GF-D8 (cell line): ENCODE measurements around the gene IL1F10.

Source experiments
- DNase-seq: peaks from one replicate; lab custom pipeline; 2025; lab: John Stamatoyannopoulos, UW

Gene IL1F10

GRCh38 chr2:113112871-113113270 lies 45.1 kb downstream of the IL1F10 start:
- DNase-seq, result no peak

DNA sequence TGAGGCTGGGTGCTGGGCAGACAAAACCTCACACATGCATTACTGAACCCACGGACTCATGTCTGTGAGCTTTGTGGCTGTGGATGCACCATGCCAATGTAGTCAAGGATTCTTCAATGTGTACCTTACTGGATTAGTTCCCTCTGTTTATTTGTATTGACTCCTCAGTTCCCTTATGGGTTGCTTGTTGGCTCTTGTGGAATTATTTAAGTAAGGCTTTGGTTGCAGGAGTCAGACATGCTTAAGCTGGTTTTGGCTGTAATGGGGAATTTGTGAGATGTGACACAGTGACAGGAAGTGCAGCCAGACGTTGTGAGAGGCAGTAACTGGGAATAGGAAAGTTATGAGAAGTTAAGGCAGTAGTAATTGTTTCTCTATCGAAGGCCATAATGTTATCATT lies 46.0 kb downstream of the IL1F10 start:
- no peak for DNase-seq

DNA sequence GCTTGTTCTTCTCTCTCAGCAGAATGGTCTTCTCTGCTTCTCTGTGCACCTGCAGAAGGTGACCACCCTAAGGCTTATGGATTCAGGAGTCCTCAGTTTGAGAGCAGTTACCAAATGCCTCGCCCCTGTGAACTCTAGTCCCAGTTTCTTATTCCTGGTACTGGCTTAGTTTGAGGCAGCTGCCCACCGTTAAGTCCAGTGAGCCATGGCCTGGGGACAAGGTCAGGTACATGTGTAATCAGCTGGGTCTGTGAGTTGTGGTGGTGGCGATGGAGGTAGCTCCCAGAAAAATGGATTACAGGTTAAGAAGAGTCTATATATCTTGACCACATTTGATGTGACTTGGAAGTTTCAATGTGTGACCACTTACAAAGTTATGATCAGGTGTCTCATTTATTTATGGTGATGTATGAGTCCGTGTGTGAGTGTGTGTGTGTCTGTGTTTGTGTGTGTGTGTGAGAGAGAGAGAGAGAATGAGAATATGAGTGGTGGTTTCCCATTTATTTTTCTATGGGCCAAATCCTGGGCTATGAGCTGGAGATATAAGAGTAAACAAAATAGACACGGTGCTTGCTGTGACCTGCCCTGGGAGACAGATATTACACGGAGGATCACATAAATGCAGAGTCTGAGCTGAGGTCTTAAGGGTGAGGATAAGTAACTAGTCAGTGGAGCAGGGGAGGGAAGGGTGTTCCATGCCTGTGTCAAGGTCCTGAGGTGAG lies 46.6 kb downstream of the IL1F10 start:
- DNase-seq, result no peak

GRCh38 chr2:113114996-113115395 lies 47.2 kb downstream of the IL1F10 start:
- no peak for DNase-seq

DNA sequence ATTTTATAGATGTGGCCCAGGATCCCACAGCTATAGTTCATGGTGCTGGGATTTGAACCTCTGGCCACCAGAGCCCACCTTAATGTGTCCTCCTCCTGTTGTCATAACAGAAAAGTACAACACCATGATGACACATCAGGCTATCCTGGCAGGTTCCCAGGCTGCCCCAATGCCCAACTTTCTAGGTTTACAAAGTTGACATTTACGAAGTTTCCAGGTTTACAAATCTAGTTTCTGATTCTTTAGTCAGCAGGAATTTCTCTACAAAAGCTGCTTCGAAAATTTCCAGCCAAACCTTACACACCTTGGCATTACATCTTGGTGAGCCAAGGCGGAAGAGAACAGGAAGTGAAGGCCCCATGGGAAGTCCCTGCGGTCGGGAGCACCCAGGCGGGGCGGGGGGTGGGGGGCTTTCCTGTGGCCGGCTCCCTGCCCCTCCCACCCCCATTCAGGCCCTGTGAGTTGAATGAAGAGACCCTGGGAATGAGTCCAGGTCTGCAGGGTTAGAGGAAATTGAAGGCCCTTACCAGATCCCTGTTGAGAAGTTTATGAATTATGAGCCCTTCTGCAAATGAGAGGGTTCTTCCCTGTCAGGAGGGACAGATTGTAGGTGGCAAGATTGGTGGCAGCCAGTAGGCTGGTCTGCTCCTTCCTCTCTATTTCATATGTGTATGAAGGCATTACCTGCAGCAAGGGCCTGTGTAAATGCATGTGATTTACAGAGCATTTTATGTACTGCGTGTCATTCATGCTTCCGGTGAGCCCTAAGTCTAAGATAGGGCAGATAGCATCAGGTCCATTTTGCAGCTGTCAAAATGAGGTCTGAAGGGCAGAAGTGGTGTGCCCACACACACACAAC lies 48.6 kb downstream of the IL1F10 start:
- peak; percentile 24 for DNase-seq

- no peak for DNase-seq
These were observed 49.9 kb downstream of the IL1F10 start for GRCh38 chr2:113117541-113118262.

DNA sequence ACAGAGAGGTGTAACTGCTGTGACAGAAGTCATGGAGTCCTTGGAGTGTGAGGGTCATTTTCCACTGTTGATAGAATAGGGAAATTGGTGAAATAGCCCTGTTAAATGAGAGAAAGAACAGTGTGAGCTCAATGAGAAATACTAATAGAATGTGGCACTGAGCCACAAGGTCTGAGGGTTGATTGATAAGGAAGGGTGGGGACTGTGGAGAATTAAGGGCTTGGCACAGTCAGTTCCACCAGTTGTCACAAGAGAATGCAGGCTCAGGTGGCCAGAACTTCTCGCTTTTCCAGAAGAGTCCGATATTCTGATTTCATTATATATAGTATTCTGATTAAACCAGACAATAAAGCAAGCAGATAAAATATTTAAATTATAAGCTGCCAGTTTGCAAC lies 50.5 kb downstream of the IL1F10 start:
- DNase-seq, result no peak

DNA sequence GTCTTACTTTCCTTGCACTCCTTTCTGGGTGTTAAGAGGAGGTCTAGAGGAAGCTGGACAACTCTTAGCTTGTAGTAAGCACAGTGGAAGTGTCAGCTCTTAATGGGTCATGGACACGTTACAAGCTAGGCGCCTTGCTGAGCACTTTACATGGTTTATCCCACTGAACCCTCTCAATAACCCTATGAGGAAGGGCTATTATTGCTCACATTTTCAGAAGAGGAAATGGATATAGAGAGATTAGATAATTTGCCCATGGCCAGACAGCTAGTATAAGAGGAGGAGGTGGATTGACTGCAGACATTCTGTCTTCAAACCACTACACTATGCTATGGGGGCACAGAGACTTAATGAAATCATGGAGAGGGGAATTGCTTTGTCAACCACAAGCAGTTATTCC lies 51.3 kb downstream of the IL1F10 start:
- DNase-seq, result no peak

DNA sequence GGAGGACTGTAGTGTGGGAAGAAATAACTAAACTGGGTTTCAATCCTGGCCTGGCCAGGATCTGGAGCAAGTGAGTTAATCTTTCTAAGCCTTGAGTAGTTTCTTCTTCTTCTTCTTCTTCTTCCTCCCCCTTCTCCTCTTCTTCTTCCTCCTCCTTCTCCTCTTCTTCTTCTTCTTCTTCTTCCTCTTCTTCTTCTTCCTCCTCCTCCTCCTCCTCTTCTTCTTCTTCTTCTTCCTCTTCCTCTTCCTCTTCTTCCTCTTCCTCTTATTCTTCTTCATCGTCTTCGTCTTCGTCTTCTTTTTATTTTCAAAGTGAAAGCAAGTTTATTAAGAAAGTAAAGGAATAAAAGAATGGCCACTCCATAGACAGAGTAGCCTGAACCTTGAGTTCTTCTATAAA lies 53.1 kb downstream of the IL1F10 start:
- DNase-seq, result no peak

DNA sequence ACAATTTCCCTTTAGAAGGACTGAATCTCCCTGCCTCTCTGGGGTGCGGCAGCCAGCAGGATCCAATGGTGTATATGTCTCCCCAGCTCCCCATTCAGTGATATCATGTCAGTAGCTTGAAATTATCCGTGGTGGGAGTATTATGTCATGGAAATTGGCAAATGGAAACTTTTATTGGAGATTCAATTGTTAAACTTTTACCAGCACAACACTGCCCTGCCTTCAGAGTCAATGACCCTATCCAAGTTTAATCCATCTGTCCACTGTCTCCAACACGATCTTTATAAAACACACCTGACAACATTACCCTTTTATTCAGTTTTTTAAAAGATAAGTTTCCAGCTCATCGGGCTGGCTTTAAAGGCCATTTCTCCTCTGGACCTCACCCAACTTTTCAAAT lies 54.6 kb downstream of the IL1F10 start:
- no peak for DNase-seq

GRCh38 chr2:113123726-113124125 lies 56.0 kb downstream of the IL1F10 start:
- DNase-seq, result no peak

DNA sequence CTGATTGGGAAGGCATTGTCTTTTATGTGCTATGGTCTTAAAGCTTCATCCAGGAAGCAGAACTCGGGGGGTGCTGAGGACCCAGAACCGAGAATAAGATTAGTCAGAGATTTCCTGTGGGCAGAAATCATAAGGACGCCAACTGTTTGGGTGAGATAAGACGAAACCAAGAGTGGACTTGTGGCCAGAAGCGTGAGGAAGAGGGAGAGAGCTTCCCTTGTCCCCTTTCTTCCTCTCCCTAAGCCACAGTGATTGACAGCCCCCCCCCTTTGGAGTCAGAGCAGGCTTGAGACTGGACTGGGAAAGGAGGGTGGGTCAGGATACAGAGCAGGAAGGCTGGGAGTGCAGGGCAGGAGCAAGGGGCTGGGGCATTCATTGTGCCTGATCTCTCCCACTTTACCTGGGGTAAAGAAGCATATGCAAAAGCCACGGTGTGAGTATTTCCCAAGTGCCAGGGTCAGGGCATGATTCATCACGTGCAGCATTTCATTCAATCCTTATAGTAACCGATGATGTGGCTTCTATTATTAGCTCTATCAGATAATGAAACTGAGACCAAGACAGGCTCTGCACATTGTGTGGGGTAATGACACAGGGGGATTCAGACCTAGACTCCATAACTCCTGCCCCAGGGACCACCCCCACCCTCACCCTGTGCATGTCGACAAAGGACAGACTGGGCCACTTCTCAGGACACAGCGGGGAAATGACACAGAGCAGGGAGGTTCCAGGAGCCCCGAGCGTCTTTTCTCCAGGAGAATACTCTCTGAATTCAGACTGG lies 56.6 kb downstream of the IL1F10 start:
- DNase-seq, result peak; percentile 31
